ENCODE measurements around the gene DENND6B.

Gene DENND6B

DNA sequence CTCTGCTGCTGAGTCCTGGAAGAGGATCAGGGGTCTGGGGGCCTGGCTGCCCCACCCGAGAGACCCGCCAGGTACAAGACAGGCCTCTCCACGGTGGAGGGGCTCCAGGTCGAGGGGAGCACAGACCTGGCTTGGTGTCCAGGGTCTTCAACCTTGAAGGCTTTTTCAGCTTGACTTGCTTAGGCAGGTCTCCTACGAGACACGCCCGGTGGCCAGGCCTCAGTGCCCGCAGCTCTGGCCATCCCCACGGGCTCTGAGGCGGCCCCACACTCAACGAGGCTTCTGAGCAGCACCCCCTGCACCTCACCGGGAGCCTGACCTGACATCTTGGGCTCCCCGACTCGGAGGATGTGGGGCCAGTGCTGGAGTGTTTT is 12.7 kb downstream of the DENND6B start:
- DNase-seq: no peak

DNA sequence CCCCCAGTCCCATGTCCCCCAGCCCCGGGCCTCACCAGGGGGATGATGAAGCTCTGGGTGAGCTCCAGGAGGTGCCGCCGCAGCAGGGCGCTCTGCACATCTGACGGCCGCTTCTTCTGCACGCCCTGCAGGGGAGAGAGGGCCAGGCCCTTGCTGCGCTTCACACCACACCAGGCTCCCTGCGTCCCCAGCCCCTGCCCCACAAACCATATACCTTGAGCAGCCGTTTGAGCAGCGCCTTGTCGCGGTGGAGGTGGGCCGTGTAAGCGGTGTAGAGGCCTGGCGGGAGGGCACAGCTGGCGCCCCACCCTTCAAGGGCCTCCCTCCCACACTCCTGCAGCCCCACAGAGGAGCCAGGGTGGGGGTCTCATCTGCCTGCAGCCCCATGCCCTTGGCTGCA is 13.2 kb downstream of the DENND6B start:
- DNase-seq: no peak

DNA sequence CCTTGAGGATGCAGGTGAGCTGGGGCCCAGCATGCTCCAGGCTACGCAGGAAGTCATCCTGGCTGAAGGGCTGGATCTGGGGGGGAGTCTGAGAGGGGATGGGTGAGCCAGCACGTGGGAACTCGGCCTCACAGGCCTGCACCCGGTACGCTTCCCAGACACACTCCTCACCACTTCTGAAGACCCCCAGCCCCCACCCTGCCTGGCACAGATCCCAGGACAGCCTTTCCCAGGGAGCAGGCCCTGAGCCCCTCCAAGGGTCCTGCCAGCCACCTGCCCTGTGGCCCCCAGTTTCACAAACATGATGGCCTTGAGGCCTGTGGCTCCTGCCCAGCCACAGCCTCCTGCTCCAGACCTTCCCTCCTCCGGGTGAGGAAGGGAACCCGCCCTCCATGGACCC is 13.8 kb downstream of the DENND6B start:
- DNase-seq: no peak

DNA sequence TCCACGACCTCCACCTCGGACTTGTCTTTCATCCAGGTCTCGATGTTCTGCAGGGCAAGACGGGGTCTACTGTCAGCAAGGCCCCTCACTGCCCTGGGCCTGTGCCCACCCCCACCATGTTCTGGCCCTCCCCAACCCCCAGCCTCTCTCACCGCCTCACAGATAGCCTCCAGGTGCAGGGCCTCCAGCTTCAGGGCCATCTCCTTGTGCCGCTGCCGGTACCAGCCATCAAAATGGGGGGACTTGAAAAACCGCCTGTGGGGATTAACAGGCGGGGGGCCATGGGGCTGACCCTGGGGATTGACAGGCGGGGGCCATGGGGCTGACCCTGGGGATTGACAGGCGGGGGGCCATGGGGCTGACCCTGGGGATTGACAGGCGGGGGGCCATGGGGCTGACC is 14.4 kb downstream of the DENND6B start:
- no peak for DNase-seq

DNA sequence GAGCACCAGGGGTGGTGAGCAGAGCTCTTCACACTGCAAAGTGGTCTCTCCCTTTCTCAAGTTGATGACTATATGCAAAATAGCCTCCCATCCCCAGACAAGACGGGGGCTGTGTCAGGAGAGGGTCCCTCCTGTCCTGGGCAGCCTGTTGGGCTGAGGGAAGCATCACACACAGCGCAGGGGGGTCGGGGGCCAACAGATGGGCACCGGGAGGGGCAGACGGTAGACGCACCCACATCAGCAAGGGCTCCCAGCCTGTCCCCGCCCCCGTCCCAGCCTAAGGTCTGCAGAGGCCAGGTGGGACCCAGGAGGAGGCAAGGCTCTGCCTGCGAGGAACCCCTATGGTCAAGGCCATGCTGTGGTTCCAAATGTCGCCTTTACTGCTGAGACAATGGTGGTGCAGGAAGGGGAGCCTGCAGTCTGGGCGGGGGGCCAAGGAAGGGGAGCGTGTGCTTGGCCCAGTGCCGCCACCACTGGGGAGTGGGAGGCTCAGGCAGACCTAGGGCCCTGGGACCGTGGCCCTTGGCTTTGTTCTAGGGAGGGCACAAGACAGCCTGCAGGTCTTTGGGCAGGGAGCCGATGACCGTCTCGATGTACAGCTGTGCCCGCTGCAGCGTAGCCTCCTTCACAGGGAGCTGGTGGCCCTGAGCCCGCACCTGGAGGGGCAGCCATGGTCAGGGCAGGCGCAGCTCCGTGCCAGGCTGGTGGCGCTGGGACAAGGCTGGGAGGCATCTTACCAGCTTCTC is 15.0 kb downstream of the DENND6B start:
- DNase-seq: no peak

DNA sequence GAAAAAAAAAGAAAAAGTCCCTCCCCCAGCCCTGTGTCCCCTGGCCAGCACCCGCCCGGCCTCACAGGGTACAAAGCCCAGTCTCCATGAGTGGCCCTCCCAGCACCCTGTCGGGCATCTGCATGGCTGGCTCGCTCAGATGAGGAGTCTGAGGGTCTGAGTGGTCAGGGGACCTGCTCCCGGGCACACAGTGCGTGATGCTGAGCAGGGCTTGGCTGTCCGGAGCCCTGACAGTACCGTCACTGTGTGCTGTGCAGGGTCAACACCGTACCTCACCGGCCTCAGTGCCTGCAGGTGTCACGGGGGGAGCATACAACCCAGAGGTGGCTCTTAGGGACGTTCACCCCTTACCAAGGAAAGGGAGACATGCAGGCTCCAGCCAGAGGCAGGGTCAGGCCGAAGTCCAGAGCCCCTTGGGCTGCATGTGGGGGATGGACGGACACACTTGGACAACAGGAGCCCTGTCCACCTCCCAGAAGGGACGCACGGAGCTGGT is 15.8 kb downstream of the DENND6B start:
- no peak for DNase-seq

DNA sequence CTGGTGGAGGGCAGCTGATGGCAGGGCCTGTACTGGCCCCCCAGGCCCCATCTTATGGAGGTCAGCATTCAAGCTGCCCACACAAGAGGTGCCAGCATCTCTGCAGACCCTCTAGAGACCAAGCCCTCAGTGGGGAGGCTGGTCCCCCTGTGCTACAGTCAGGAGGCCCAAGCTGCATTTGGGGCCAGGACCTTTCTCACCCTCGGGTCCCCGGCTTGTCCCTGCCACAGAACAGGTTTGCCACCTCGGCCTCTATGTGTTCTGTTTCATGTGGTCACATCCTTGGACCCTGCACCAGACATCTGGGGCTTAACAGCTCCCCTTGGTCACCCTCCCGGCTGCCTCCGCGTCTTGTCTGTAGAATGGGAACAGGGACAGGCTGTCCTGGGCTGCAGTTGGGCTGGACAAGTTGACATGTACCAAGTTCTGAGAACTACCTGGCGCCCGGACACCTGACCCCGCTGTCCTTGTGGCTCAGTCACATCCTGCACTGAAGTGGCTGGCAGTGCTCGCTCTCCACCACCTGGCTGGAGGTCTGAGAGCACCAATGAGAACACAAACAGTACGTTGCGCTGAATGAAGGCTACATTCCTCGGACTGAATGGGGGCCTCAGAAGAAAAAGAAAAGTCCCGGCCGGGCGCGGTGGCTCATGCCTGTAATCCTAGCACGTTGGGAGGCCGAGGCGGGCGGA is 16.6 kb downstream of the DENND6B start:
- no peak for DNase-seq

DNA sequence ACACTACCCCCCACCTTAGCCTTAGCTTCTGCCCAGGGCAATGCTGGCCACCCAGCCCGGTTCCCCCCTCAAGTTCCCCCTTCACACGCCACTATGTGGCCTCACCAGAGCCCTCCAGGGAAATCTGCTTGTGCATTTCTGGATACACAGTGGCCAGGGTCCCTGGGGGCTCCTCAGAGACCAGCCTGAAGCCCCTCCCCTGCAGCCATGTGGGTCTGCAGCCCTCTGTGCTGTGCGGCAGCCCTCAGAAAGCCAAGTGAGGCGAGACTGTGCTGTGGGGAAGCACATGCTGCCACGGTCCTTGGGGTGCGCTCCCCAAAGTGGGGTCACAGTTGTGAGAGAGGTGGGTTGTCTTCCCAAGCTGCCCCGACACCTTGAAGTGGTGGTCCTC is 17.2 kb downstream of the DENND6B start:
- DNase-seq: no peak

DNA sequence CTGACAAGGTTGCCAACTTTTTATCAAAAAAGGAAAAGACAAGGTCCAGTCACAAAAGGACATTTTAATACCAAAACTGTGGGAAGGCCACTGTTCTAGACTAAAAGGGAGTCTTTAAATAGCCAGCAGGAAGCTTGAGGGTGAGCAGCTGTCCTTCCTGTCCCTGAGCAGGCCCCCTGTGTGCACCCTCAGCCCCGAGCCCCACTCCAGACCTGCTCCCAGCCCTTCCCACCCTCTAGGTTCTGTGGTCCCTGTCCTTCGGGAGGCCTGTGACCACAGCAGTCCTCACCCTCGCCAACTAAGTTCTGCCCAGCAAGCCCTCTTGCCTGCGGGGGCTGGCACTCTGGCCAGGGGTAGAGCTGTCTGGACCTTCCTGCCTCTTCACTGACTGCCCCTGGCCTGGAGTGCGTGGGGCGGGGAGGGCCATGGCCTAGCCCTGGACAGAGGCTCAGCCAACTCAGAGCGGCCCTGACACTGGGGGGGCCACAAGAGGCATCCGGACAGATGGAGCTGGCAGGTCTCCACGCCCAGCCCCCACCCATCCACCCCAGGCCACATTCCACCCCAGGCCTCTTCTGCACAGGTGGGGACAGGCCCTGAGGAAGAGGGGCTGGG is 17.7 kb downstream of the DENND6B start:
- no peak for DNase-seq

DNA sequence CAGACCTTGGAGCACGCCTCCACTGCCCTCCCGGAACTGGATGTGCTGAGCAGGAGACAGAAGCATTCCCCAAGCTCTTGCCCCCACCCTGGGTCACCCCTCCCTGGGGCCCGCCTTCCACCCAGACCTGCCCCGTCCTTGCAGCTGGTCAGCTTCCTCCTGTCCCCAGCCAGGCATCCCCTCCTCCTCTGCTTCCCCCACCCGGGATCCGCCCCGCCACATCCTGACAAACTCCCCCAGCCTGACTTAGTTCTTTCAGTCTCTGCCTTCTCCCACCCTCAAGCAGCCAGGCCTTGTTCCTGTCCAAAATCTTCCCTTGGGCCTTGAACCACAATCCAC is 18.2 kb downstream of the DENND6B start:
- DNase-seq: no peak

DNA sequence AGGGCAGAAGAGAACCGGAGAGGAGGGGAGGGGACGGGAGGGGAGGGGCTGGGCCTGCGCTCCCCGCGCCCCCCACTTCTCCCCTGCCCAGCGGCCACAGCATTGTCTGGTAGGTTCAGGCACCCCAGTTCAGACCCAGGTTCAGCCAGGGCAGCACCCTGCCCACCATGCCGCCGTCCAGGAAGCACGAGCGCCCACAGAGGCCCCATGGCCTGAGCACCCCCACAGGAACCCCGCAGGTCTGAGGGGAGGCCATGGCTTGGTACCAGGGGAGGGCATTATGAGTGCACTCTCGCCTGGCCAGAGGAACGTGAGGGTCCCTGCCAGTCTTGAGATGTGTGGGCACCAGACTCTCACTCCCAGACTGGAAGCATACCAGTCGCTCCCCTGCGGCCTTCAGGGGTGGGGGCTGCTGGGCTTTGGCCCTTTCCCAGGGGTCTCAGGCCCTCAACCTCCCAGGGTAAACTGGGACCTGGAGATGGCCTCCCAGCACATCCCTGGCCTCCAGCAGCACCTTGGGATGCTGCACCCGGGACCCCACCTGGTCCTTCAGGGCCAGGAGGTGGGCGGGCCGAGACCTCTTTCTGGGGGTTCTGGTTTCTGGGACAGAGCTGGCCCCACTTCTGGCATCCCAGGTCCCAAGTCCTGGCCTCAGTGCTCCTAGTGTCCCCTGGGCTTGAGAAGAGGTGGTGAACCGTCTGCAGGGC is 18.8 kb downstream of the DENND6B start:
- no peak for DNase-seq

DNA sequence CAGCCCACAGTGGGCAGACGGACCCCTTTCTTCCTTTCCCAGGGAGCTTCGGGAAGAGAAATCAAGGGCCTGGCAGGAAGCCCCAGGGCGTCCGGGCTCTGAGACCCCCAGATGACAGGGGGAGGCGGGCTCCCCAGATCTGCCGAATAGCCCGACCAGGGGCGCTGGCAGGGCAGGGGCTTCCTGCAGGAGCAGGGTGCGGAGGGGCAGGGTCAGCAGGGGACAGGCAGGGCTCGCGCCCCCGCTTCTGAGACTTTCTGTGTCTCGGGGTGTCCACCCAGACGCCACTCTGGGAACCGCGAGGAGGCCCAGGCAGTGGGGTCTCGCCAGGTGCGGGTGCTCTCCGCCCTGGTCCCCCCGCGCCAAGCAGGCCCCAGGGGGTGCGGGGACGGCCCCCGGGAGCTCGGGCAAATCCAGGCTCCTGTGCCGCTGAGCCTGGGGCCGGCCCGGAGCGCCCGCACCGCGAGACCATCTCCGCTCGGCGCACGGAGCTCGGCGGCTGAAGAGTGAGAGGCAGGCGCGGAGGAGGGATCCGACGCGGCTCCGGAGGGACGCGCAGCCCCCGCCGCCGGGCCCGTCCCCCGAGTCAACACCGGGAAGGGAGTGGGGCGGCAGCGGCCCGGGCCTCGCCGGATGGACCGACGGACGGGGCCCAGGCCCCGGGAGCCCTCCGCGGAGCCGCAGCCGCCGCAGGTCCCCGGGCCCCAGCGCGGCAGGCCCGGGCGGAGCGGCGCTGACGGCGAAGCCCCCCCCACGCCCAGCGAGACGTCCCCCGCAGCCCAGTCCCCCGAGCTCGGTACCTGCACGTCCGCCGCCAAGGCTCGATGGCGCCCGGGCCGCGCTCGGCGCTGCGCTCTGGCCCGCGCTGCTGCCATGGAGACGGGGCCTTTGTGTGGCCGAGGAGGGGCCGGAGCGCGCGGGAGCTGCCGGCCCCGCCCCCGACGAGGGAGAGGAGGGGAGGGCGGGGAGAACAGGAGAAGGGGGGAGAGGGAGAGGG is 19.8 kb downstream of the DENND6B start, which contains the start of gene PLXNB2:
PLXNB2 (minus strand) TSS at position 894 of the 997 bp plus-strand sequence. CDS start 17,062 bp downstream, outside the sequence.
- peak; percentile 55 for DNase-seq

DNA sequence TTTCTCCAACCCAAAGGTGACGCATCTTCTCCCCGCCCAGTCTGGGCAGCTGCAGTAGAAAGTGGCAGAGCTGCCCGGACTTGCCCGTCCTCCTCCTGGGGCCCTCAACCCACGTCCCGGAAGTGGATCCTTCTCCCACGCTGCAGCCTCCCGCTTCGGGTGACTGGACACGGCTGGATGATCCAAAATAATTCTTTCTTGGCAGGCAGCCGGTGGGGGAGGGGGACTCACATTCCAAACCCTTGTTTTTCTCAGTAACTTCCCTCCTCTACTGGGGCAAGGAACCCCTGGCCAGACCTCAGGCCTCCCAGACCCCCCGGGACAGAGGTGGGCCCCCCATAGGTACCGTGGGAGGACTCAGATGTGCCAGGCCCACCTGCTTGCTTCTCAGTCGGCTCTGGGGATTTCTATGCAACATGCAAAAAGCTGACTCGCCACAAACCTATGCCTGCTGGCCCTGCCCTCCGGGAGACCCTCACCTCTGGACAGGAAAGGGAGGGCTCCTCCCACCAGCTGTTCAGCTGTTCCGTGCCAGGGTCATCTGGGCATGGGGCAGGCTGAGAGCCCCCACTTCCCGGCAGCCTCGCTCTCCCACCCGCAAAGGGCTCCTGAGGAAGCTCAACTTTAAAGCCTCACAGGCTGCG is 20.8 kb downstream of the DENND6B start:
- no peak for DNase-seq

DNA sequence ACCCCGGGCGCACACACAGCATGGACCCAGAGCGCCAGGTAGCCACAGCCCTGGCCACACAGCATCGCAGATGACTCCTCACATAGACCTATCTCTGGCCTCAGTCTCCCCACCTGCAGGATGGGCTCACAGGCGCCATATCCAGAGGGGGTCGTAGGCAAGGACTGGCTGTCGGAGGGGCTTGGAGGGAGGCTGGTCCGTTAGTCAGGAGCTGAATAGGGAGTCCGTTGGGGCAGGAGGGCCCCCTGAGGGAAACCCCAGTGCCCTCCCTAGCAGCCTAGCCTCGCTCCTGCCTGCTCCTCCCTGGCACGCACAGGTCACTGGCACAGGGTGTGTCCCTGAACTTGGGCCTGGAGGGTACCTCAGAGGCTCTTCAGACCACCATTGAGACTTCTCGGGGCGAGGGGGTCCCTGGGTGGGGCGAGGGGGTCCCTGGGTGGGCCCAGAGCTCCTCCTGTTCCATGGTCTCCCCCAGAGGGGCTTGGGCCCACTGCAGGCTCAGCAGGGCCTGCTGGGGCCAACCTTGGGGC is 21.4 kb downstream of the DENND6B start:
- DNase-seq: no peak

DNA sequence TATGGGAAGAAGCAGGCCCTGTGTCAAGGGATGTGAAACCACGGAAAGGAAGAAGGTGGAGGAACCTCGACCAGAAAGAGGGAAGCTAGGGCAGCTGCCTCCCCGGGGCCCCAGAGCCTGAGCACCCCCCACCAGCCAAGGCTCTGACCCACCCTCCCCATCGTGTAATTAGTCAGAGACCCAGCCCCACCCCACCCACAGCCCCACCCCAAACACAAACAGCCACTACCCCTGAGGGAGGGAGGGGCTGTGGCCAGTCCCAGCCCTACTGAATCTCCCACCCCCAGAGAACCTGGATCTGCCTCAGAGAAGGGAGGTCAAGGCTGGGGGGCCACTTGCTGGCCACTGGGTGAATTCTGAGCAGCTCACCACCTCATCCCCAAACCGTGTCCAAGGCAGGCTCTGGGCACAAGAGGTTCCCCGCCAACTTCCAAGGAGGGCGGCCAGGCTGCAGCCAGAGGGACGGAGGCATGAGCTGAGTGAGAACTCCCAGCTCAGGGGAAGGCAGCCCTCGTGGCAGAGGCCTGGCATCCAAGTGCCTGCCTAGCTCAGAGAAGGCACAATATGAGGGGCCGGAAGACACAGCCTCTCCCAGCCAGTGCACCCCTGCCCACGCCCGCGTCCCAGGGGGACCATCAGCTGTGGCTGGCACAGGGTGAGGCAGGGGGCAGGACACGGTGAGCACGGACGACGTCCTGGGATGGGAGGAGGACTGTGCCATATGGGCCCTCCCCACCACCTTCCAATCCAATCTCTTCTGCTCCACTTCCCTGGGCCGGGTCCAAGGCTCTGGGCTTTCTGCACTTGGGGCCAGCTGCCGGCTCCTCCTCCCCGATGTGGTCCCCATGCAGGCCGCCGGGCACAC is 22.1 kb downstream of the DENND6B start:
- no peak for DNase-seq

DNA sequence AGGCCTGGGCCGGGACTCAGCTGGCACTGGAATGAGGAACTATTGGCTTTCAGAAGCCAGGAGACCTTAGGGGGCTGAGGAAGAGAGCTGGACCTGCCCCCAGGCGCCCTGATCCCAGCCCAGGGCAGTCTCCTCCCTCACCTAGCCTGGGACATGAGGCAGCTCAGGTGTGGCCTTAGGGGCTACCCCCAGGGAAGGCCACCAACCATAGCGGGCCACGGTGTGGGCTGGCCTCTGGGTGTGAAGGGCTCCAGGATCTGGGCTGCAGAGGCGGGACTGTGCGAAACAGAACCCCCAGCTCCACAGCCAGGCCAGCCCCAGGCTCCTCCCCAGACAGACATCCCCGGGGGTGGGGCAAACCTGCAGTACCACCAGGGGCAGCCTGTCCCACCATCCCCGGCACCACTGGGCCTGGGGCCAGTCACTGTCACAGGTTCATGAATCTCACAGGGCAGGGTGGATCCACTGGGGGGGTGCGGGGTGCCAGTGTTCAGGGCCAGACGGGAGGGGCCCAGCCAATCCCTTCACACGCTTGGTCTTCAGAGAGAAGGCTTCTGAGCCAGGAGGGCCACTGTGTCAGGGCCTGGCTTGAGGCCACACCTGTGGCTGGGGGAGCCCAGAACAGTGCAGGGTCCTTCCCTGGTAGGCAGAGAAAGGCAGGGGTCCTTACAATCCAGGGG is 22.8 kb downstream of the DENND6B start:
- DNase-seq: no peak

DNA sequence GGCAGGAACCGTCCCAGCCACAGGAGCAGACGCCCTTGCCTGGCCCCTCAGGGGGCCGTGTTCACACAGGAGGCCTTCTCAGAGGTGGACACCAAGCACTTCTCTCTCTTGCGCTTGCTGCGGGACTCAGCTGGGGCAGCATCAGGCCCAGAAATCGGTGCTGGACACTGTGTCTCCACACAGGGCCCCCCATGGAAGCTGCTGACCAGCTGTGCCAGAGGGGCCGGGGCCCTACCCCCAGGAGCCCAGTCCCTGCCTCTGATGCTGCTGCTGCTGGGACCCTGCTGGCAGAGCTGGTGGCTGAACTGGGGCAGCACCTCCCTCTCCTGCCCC is 23.3 kb downstream of the DENND6B start:
- no peak for DNase-seq

DNA sequence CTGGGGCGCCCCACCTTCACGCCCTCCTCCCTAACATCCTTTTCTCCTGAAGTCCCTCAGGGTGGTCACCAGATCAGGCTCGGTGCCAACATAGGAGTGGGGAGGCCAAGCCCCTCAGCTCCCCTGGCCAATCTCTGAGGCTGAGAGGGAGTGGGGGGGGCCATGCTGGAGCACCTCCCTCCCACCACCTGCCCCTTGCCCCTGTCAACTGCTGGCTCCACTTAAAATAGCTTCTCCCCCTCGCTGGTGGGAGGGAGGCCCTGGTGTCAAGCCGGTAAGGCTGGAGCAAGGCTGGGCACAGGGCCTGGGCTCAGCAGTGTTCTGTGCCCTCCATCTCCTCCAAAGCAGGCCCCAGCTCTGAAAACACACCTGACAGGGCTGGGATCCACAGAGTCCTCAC is 24.2 kb downstream of the DENND6B start:
- DNase-seq: no peak

DNA sequence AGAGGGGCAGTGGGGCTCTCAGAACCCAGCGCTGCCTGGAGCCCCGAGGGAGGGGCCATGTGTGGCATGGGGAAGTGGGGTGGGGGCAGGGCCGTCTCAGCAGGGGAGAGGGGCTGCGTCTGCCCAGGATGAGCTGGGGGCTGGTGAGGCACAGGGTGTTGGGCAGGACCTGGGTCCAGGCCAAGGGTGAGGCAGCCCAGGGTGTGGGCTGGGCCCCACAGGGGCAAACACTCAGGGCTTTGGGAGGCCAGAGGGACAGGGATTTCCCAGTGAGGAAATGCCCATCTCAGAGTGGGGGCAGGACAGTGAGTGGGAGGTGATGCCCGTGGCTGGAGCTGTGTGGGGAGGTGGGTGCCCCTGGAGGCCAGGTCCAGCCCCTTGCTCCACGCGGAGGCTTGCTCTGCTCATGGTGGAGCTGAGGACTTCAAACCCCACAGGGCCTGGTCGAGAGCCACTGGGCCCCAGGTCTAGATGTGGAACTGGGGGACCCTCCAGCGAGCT is 24.7 kb downstream of the DENND6B start:
- no peak for DNase-seq

DNA sequence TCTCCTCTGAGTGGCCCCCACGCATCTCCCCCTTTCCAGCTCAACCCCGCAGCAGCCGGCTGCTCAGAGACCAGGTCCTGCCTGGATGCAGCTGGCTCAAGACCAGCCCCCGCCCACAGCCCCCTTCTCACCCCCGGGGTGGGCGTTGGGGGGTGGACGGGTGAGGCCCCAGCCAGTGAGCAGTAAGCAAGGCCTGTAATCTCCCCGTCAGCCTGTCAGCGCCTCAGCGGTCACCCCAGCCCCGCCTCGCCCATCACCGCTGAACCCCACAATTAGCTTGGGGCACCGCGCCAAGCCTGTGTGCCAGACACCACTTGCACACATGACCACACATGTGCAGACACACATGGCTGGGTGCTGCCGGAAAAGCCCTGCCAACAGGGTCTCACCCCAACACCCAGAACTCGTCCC is 25.2 kb downstream of the DENND6B start:
- DNase-seq: no peak
